Measurements from ENCODE around the gene BAIAP2.
"Not testable (repeated sequence)": the region's sequence is repeated elsewhere in the genome, so short reads cannot be mapped to it uniquely, and the experiment has no call there.

Gene BAIAP2

DNA sequence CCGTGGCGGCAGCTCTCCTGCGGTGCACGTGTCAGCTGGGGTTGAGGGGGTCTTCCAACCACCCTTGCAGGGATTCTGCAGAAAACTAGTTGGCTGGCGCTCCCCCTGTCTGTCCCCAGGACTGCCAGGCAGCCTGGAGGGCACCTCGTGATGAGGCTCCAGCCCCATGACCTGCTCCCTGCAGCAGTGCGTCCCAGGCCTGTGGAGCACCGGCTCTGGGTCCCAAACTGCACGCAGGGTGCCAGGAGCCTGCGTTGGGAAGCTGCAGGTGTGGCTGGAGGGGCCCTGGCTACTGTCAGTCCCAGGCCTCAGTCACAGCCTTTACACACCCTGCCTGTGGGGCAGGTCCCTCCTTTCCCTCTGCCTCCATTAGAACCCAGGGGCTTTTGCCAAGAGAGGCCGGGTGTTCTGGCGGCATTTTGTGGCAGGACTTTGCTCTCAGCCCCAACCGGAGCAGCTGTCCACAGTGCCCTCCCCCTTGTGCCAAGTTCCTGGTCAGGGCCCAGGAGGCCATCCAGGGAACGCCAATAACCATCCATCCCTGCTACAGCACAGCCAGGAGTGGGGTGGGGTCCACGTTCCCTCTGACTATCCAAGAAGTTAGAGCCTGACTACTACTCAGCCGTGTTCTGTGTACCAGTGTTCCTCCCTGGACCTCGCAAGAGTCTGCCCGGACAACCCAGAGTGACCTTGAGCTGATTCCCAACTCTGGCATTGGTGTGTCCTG, 34.2 kb upstream of the BAIAP2 start:
- in situ Hi-C loops (cut with MboI; ENCODE audit: low sequenced_read_pairs) = no loop called here

DNA sequence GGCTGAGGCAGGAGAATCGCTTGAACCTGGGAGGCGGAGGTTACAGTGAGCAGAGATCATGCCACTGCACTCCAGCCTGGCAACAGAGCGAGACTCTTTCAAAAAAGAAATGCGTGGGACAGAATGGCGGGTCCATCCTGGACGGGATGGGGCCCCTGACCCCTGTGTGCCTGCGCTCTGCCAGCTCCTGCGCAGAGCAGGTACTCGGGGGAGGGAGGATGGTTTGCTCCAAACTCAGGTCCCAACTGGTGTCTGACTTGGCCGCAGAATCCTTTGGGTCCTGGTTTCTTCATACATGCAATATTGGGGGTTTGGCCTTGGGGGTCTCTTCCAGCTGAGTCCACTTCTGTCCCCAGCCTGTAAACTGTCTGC, 33.0 kb upstream of the BAIAP2 start:
- in situ Hi-C loops (cut with MboI; ENCODE audit: low sequenced_read_pairs) = no loop called here

DNA sequence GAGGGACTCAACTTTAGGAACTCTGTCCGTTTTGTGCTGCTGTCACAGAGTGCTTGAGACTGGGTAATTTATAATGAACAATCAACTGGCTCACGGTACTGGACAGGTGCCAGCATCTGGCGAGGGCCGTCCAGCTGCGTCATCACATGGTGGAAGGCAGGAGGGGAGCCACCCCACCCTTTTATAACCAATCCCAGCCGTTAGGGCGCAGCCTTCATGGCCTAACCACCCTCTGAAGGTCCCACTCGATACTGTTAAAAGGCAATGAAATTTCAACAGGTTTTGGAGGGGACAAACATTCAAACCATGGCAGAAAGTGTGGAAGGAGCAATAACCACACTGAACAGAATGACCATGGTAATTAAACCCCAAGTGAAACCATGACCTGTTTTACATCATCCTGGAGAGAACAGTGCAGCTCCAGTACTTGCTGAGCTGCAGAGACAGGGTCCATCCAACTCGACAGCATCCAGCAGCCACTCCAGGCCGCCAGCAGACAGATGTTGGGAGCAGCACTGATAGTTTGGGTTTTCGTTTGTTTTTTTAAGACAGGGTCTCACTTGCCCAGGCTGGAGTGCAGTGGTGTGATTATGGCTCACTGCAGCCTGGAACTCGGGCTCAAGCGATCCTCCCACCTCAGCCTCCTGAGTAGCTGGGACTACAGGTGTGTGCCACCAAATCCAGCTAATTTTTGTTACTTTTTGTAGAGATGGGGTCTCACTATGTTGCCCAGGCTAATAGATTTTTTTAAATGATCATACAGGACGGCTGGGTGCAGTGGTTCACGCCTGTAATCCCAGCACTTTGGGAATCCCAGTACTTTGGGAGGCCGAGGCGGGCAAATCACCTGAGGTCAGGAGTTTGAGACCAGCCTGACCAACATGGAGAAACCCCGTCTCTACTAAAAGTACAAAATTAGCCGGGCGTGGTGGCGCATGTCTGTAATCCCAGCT, 32.3 kb upstream of the BAIAP2 start:
- in situ Hi-C loops (cut with MboI; ENCODE audit: low sequenced_read_pairs) = no loop called here

DNA sequence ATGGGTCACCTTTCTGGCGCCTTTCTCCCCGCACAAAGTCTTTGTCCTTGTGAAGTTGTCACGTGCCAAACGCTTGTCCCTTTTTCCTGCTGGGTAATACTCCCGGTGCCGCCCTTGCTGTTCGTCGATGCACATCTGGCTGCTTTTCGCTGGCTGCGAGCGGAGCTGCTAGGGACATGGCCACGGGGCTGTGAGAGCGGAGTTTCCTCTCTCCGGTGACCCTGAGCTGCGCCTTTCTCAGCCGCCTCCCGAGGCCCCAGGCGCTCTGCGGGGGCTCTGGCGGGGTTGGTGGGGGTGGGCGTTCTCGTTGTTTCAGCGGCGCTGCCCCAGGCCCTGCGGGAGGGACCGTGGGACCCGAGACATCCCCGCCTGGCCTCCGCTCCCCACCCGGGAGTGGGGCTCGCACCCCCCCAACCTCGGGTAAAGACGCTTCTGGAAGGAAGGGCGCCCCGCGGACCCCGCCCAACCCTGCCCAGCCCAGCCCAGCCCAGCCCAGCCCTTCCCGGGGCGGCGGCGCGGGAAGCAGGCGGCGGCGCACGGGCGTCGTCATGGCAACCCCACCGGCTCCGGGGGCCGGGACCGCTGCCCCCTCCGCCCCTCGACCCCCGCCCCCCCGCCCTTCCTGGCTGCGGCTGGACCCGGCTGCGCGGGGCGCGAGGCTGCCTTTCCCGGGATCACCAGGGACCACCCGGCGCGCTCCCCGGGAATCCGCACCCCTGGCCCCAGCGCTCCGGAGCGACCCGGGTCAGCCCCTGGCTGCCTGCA, 31.1 kb upstream of the BAIAP2 start:
- in situ Hi-C loops (cut with MboI; ENCODE audit: low sequenced_read_pairs) = no loop called here

DNA sequence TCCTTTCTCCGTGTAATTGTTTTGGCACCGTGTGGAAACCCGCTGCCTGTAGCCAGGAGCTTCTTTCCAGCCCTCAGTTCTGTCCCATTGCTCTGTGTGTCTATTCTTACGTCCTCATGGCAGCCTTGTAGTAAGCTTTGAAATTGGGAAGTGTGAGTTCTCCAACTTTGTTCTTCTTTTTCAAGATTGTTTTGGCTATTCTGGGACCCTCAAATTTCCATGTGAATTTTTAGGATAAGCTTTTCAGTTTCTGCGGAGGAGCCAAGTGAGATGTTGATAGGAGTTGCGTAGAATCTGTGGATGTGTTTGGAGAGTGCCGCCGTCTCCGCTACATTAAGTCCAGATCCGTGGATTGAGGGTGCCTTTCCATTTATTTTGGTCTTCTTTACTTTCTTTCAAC, 28.1 kb upstream of the BAIAP2 start:
- in situ Hi-C loops (cut with MboI; ENCODE audit: low sequenced_read_pairs) = no loop called here

DNA sequence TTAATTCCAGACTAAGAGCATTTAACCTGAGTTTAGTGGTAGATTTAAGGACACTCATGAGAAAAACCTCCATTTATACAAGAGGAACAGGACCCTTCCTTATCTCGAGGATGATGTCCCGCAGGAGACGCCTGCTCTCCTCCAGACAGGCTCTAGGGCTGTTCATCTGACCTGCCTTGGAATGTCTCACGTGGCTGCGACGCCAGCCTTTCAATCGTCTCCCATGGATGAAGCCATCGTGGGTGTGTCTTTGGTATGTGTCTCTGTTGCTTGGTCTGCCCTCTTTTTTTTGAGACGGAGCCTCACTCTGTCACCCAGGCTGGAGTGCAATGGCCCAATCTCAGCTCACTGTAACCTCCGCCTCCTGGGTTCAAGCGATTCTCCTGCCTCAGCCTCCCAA, 26.8 kb upstream of the BAIAP2 start:
- in situ Hi-C loops (cut with MboI; ENCODE audit: low sequenced_read_pairs) = no loop called here

DNA sequence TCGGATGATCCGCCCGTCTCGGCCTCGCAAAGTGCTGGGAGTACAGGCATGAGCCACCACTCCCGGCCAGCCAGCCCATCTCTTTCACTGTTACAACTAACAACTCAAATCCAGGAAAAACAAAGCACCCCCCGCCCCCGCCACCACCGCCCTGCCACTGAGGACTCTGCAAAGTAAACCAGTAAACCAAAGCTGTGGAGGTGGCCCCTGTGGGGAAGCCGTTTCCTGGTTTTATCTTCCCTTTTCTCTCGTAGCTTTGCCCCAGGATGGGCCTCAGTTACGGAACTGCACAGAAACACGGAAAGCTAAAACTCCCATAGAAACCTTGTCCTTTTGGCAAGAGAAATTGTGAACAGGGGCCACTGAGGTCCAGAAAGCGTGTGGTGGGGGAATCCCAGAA, 25.8 kb upstream of the BAIAP2 start:
- in situ Hi-C loops (cut with MboI; ENCODE audit: low sequenced_read_pairs) = no loop called here

DNA sequence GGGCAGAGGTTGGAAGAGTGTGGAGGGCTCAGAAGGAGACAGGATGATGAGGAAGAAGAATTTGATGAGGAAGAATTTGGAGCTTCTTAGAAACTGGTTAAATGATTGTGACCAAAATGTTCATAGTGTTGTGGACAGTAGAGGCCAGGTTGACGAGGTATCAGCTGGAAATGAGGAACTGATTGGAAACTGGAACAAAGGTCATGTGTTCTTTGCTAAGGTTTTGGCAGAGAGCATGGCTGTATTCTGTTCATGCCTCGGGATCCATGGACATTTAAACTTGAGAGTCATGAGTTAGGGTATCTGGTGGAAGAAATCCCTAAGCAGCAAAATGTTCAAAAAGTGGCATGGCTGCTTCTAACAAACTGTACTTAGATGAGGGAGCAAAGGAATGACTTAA, 24.0 kb upstream of the BAIAP2 start:
- in situ Hi-C loops (cut with MboI; ENCODE audit: low sequenced_read_pairs) = no loop called here

DNA sequence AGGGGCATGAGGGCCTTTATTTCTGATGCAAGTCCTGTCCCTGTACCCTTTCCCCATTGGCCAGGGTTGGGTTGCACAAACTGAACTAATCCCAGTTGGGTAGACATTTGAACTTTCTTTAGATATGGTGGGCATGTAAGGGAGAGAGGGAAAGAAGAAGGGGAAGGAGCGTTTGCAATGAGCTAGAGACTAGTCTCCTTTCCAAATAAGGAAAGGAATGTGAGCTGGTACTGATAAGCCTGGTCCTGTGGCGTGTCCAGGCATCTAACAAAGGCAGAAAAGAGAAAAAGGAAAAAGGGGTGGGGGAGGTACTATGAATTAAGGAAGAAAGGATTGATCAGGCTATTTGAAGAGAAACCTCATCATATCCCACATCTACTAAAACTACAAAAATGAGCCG, 23.0 kb upstream of the BAIAP2 start:
- in situ Hi-C loops (cut with MboI; ENCODE audit: low sequenced_read_pairs) = no loop called here

DNA sequence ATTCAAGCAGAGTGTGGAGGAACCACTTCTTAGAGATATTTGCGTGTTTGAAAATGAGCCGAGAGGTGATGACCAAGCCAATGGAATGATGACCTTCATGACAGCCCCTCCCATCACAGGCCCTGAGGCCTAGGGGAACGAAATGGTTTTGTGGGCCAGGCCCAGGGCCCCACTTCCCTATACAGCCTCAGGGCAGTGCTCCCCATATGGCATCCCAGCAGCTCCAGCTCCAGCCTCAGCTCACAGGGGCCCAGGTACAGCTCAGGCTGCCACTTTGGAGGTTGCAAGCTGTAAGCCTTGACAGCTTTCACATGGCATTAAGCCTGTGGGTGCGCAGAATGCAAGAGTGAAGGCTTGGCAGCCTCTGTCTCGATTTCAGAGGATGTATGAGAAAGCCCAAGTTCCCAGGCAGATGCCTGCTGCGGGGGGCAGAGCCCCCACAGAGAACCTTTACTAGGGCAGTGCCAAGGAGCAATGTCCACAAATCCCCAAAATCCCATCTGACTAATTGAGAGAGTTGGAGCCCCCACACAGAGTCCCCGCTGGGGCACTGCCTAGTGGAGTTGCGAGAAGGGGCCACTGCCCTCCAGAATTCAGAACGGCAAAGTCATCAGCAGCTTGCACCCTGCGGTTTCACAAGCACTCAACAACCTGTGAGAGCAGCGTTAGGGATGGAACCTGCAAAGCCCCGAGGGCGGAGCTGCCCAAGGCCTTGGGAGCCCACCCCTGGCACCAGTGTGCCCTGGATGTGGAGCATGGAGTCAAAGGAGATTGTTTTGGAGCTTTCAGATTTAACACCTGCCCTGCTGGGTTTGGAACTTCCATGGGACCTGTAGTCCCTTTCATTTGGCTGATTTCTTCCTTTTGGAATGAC, 22.1 kb upstream of the BAIAP2 start:
- in situ Hi-C loops (cut with MboI; ENCODE audit: low sequenced_read_pairs) = no loop called here

DNA sequence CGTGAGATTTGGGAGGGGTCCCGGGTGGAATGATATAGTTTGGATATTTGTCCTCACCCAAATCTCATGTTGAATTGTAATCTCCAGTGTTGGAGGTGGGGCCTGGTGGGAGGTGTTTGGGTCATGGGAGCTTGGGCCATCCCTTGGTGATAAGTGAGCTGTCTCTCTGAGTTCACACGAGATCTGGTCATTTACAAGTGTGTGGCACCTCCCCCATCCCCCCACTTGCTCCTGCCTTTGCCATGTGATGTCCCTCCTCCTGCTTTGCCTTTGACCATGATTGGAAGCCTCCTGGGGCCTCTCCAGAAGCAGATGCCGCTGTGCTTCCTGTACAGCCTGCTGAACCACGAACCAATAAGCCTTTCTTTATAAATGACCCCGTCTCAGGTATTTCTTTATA, 21.3 kb upstream of the BAIAP2 start:
- in situ Hi-C loops (cut with MboI; ENCODE audit: low sequenced_read_pairs) = no loop called here

DNA sequence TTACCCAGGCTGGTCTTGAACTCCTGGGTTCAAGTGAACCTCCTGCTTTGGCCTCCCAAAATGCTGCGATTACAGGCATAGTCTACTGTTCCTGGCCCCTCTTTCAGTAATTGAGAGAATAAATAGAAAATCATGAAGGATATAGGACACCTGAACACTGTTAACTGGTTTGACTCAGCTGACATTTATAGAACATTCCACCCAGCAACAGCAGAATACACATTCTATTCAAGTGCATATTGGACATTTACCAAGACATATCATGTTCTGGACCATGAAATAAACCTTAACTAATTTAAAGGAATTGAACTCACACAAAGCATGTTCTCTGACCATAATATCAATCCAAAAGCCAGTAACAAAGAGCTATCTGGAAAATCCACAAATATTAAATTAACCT, 19.8 kb upstream of the BAIAP2 start:
- in situ Hi-C loops (cut with MboI; ENCODE audit: low sequenced_read_pairs) = no loop called here

DNA sequence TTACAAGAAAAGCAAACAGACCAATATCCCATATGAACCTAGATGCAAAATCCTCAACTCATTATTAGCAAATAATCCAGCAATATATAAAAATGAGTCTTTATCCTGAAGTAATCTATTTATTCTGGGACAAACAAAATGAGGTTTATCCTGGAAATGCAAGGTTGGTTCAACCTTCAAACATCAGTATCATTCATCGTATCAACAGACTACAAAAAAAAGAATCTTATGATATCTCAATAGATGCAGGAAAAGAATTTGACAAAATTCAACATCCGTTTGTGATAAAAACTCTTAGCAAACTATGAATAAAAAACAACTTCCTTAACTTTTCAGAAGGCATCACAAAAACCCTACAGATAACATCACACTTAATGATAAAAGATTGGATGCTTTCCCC, 18.4 kb upstream of the BAIAP2 start:
- in situ Hi-C loops (cut with MboI; ENCODE audit: low sequenced_read_pairs) = no loop called here

DNA sequence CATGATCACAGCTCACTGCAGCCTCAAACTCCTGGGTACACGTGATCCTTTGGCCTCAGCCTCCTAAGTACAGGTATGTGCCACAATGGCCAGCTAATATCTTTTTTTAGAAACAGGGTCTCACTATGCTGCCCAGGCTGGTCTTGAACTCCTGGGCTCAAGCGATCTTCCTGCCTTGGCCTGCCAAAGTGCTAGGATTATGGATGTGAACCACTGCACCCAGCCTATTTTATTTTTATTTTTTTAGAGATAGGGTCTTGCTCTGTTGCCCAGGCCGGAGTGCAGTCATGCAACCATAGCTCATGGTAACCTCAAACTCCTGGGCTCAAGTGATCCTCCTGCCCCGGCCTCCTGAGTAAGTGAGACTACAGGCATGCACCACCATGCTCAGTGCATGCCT, 17.6 kb upstream of the BAIAP2 start:
- in situ Hi-C loops (cut with MboI; ENCODE audit: low sequenced_read_pairs) = not testable (repeated sequence)

DNA sequence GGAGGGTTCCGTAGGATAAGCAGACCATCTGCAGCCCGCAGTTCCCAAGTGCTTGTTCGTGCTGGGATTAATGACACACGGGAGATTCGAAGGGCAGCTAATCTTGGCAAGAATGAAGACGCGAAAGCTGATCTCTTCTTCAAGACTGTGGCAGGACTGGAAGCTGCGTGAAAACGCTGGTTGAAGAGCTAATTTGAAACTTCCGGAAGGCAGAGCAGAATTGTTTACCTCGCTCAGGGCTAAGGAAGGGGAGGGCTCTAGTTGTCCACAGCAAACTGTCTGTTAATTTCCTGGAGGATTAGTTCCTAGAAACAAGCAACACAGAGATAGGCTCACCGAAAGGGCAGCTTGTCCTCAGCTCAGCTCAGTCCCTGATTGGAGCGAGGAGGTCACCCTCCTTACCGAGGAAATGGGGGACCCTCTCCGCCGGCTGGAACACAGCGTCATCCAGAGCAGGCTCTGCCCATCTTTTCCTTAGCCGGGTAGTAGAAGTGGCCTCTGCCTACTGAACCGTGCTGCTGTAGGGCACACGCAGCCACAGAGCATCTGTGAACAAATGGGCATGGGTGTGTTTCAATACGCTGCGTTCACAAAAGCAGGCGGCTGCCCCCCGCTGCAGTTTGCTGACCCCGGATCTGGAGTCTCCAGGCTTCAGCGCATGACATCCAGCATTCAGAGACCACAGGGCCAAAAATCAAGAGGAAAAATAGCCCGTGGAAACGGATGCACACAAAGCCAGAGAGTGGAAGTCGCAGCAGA, 16.7 kb upstream of the BAIAP2 start:
- in situ Hi-C loops (cut with MboI; ENCODE audit: low sequenced_read_pairs) = no loop called here

DNA sequence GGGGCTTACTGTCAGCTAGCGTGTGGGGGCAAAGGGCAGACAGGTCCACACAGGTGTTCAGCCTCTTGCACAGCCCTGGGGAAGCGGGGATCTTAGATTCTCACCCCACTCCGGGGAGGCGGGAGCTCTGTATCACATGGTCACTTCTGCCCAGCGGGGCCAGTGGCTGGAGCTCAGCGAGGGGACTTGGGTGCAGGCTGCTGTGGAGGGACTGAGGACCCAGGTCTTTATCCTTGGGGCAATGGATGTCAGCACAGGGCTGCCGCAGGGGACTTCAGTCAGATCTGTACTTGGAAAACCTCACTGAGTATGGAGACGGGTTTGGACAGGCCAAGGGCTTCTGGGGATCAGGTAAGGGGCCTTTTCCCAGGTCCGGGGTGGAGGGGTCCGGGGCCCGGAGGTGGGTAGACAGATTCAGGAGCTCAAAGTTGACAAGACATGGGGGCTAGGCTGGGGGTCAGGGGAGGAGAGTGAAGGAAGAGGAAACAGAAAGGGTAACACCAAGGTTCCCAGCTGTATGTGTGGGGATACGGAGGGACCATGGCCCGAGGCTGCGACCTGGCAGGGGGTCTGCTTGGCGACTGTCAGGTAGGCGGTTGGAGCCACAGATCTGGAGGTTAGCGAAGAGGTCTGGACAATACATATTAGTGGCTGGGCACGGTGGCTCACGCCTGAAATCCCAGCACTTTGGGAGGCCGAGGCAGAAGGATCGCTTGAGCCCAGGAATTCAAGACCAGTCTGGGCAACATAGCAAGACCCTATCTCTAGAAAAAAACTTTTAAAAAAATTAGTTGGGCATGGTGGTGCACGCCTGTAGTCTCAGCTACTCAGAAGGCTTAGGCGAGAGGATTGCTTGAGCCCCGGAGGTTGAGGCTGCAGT, 15.1 kb upstream of the BAIAP2 start:
- in situ Hi-C loops (cut with MboI; ENCODE audit: low sequenced_read_pairs) = no loop called here

DNA sequence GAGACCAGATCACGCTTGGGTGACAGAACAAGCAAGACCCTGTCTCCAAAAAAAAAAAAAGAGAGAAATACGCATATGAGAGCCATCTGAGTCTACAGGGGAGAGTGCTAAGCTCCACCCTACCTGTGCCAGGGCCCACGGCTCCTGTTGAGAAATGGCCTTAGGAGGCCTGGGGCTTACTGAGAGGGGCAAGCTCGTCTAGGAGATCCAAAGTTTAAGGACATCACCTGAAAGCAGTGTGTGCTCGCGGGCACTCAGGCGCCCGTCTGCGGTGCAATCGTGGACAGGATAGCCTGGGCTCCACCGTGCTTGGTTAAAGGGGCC, 14.5 kb upstream of the BAIAP2 start:
- in situ Hi-C loops (cut with MboI; ENCODE audit: low sequenced_read_pairs) = no loop called here

DNA sequence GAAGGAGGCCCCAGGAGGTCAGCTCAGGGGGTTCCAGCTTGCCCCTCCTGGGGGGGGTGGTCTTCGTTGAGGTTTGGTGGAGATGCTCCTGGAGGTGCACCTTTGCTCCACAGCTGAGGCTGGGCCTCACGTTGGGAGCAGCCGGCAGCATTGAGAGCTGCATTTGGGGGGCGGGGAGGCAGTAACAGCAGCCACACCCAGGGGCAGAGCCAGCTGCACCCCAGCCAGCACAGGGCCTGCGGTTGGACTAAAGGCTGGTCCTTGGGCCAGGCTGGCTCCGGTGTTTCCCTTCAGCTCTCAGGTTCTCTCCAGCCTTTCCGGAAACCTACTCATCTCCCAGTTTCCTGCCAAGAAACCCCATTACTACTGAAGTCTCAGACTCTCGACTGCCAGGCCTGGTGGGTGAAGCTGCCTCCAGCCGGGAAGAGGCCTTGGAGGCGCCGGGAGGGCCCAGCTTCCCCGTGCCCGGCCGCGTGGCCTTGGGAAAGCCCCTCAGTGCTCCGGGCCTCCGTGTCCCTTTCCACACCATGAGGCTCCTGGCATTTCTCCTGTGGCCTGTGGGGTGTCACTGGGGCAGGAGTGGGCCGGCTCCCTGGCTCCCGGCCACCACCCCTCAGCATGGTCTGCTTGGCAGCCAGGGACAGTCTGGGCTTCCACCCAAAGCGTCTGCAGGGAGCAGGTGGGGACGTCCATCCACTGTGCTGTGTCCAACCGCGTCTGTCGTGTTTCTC, 14.0 kb upstream of the BAIAP2 start:
- in situ Hi-C loops (cut with MboI; ENCODE audit: low sequenced_read_pairs) = no loop called here
